Ramos (cell line): ENCODE results near the gene PDE6C.
"Not testable (repeated sequence)": the region's sequence is repeated elsewhere in the genome, so short reads cannot be mapped to it uniquely, and the experiment has no call there.

Source experiments
- in situ Hi-C: fragments of 300-500 bp; cut with MboI; formaldehyde crosslinking; loops from one replicate; pipeline ENCODE4 v1.14.3; 2022; ENCODE audit warnings: low sequenced_read_pairs; ENCODE audit not compliant: unreplicated experiment

The PDE6C gene

DNA sequence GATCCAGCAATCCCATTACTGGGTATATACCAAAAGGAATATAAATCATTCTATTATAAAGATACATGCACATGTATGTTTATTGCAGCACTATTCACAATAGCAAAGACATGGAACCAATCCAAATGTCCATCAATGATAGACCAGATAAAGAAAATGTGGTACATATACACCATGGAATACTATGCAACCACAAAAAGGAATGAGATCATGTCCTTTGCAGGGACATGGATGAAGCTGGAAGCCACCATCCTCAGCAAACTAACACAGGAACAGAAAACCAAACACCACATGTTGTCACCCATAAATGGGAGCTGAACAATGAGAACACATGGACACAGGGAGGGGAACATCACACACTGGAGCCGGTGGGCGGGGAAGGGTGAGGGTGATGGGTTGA, 84.2 kb downstream of the PDE6C start:
- in situ Hi-C loops = not testable (repeated sequence)

DNA sequence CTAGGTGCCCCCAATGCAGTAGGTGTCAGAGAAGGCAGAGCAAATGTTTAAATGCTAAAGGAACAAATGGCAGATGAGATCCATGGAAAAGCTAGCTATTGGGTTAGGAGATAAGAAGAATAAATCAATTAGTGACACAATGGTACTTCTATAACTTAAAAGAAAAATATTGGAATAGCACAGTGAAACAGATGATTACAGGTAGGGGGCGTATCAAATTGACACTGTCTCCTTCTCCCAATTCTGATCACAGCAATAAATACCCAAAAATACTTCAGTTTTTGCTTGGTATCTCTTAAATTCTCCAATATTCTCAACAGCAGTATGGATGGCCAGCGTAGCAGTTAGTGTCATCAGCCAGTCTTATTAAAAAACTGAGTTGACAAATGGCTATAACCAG, 84.9 kb downstream of the PDE6C start:
- in situ Hi-C loops = no loop called here

DNA sequence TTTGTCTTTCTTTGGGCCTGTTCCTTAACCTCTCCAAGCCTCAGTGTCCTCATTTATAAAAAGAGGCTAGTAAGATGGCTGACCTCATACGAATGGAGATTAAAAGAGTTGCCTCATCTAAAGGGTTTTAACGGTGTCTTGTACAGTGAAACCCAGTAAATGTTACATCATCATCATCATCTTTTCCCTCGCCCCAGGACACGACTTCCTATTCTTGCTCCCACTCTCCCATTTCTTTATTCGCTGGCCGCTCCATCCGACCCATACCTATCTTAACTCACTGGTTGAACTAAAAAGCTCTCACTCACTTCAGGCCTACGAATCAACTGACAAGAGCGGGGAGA, 89.5 kb downstream of the PDE6C start:
- in situ Hi-C loops = no loop called here

DNA sequence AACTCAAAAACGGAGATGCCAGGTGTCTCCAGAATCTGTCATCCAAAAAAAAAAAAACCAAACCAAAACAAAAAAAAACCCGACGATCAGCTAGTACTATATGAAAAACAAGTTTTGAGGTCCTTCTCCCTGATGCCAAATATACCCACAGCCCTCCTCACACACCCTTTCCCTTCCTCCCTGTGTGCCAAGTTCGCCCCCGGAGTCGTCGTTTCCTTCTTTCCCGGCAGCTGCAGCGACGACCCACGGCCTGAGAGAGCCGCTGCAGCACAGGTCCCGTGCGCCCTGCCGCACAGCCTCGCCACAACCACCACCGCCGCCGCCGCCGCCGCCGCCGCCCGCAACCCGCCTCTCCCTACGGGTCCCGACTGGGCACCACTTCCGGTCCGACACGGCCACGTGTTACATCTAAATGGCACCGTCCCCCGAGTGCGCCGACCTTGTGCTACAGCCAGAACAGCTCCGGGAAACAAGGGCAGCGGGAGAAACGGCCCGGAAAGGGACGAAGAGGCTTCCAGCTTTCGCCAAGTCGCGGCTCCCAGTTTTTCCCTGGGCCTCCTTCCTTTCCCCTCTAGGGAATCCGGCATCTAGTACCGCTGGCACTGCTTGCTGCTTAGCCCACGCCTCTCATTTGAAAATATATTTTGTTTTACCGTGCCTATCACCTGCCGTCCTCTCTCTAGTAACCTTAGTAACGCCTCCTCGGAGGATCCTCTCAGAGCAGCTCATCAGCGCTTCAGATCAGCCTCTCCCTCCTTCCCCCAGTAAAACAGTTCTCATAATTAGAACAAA, 90.1 kb downstream of the PDE6C start, which contains the start of gene FRA10AC1:
Gene FRA10AC1 (minus strand): TSS at position 383 of the 792 bp plus-strand sequence. CDS start 2,486 bp downstream, outside the sequence.
- in situ Hi-C loops = no loop called here

DNA sequence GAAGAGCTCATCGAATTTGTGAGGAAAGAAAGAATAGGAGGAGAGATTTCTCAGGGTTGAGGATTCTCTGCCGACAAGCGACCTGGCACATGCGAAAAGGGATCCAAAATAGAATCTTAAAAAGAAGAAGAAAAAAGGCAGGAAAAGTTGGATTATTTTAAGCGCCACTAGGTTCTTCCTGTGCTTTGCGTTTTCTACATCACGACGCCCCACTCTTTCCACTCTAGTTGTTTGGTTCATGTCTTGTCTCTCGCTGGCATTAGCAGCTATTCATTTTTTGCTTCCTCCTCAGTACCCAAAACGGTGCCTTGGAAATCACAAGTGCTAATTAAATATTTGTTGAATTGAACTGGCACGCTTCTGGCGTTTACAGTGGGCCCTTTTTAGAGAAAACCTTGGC, 90.7 kb downstream of the PDE6C start:
- in situ Hi-C loops = no loop called here

DNA sequence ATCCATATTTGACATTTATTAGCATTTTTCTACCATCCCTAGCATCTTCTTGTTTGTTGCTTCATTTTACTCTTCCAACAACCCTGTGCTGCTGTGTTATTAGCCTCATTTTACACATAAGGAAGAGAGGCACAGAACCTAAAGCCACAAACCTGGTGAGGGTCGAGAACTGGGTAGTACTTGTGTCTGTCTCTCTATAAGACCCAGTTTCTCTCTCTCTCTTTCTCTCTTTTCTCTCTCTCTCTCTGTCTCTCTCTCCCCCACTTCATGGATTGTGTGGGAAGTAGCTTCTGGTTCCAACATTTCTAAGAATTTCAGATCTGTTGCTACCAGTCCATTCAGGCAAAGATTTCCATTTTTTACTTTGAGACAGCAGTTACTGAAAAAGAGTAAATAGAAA, 91.5 kb downstream of the PDE6C start:
- in situ Hi-C loops = no loop called here

DNA sequence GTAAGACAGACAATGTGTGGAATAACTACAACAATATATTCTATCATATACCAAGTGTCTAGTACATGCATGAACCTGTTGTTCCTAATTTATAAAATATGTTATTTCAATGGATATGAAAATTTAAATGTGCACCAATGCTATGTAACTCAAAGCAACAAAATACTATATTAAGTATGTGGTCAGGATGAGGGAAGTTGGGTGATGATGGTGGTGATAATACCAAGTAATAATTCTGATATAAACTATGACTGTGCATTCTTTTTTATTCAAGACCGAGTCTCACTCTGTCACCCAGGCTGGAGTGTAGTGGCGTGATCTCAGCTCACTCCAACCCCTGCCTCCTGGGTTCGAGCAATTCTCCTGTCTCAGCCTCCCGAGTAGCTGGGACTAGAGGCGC, 92.1 kb downstream of the PDE6C start:
- in situ Hi-C loops = no loop called here

DNA sequence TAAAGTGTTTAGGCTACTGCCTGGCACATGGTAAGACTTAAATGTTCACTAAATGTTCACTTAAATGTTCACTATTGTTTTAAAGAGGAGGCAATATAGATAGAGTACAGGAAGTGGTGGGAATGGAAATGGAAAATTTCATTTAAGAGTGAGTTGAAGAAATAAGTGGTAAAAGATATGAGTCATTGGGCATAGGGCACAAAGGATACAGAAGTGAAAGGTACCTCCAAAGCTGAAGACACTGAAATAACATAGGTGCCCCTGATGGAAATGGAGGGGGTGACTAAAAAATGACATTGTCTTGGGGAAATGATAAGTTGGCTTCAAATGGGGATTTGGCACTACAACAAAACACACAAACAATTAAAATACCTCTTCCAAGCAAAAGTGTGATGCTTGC, 95.3 kb downstream of the PDE6C start:
- in situ Hi-C loops = no loop called here

DNA sequence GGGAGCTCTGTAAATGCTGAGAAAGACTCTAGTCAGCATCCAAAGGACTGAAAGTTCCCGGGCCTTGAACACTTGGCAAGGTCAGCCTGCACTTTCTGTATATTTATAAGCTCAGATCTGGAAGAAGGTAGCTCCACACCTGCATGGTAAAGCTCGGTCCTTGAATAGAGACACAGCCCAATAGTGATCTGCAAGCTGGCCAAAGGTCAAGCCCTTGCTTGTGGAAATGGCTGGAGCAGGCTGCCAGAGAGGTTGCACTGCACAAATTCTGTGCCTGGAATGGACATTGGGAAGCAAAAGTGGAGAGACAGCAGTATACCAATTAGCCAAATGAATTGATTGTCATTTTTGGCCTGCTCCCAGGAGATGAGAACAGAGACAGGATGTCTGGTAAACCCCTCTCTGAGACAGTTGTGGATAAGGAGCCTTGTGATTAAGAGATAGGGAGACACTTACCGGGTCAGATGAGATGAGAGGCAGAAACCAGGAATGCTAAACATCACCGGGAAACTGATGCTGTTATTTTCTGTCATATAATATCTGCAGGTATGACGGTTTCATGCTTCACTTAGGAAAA, 98.1 kb downstream of the PDE6C start:
- in situ Hi-C loops = no loop called here

DNA sequence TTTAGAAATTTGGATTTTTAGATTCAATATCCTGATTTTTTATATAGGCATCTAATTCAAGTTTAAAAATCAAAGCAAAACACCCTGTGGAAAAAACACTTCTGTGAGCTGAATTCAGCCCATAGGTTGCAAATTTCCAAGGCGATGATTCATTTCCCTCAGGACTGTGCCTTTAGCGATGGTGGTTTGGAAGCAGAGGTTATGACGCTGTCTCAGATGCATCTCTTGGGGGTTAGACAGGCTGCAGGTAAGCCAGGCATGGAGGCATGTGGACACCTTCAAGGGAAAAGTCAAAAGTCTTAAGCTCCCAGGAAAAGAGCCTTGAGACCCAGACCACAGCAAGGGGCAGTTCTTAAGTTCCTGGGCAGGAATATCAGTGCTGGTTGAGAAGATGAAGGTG, 99.6 kb downstream of the PDE6C start:
- in situ Hi-C loops = no loop called here

DNA sequence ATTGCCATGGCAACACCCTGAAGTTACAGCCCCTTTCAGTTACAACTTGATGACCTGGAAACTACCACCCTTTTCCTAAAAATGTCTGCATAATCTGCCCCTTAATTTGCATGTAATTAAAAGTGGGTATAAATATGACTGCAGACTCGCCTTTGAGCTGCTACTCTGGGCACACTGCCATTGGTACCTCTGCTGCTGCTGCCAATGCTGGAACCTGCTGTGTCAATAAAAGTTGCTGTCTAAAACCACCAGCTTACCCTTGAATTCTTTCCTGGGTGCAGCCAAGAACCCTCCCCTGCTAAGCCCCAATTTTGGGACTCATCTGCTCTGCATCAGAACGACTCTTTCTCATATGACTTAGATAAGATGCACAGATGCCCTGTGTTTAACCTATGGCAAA, 100.3 kb downstream of the PDE6C start:
- in situ Hi-C loops = no loop called here

DNA sequence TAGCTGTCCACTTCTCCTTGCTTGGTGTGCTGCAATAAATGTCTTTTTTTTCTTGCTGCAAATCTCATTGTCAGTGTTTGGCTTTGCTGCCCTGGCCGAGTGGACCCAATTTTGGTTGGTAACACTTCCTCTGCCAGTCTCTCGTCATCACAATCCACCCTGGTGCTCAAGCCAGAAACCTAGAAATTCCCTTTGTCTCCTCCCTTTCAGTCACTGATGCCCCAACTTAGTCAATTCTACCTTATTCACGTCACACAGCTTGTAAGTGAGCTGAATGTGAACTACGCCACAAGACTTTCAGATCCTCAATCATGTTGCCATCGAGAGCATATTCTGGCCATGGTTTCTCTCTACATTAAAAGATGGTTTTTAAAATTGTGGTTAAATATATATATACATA, 103.0 kb downstream of the PDE6C start:
- in situ Hi-C loops = no loop called here
